Fibroblast of skin of left quadriceps (primary cell): ENCODE results near the gene DAZ3.
"Not testable (repeated sequence)": the region's sequence is repeated elsewhere in the genome, so short reads cannot be mapped to it uniquely, and the experiment has no call there.

Experiments used
- DNase-seq, 2 experiments: peaks; one replicate each; pipeline ENCODE4 v3.0.0-alpha.2; 2013; ENCODE audit warnings: low read depth in 2 of 2

DAZ3 gene, protein sequence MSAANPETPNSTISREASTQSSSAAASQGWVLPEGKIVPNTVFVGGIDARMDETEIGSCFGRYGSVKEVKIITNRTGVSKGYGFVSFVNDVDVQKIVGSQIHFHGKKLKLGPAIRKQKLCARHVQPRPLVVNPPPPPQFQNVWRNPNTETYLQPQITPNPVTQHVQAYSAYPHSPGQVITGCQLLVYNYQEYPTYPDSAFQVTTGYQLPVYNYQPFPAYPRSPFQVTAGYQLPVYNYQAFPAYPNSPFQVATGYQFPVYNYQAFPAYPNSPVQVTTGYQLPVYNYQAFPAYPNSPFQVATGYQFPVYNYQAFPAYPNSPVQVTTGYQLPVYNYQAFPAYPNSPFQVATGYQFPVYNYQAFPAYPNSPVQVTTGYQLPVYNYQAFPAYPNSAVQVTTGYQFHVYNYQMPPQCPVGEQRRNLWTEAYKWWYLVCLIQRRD

DNA sequence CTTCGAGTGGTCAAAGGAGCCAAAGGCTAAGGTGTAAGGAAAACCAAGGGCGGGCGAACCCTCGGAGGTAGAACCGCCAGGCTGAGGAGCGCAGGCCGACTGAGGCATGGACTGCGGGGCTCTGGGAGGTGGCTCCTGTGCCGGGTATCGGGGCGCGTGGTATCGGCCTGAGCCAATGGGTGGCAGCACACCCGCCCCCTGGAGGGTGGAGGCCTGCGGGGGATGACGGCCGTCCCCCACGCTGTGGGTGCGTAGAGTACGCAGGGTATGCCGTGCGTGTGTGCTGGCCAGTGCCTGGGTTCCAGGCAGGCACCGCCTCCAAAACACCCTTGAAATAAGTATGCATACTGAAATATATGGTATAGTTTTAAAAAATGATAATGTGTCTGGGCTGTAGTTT lies at the start of gene DAZ3:
Gene DAZ3 (minus strand): TSS at position 101 of the 400 bp plus-strand sequence. CDS start 208 bp downstream, outside the sequence.
- DNase-seq = not testable (repeated sequence)

DNA sequence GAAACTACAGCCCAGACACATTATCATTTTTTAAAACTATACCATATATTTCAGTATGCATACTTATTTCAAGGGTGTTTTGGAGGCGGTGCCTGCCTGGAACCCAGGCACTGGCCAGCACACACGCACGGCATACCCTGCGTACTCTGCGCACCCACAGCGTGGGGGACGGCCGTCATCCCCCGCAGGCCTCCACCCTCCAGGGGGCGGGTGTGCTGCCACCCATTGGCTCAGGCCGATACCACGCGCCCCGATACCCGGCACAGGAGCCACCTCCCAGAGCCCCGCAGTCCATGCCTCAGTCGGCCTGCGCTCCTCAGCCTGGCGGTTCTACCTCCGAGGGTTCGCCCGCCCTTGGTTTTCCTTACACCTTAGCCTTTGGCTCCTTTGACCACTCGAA lies 20.4 kb upstream of the DAZ3 start, which contains the start of gene DAZ4:
Gene DAZ4 (plus strand): TSS at position 301 of the 400 bp plus-strand sequence. CDS start 208 bp downstream, outside the sequence.
- not testable (repeated sequence) for DNase-seq

- DNase-seq = not testable (repeated sequence)
These were observed 11.9 kb upstream of the DAZ3 start for GRCh38 chrY:24825069-24825468.

DNA sequence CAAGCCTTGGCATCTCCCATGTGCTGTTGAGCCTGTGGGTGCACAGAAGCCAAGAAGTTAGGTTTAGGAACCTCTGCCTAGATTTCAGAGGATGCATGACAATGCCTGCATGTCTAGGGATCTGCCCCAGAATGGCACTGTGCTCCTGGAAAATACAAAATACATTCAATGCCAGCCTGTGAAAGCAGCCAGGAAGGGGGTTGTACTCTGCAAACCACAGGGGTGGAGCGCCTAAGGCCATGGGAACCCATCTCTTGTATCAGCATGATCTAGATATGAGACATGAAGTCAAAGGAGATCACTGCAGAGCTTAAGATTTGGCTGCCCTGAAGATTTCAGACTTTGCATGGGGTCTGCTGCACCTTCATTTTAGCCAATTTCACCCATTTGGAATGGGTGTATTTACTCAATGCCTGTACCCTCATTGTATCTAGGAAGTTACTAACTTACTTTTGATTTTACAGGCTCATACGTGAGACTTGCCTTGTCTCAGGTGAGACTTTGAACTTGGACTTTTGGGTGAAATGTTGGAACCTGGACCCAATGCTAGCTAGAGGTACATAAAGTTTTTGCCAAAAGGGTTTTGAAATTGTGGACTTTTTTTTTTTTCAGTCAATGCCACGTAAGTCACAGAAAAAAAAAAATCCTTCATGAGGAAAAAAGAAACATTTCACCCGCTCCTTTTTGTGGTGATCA lies 11.1 kb upstream of the DAZ3 start:
- DNase-seq = not testable (repeated sequence)

GRCh38 chrY:24821836-24822235 lies 8.6 kb upstream of the DAZ3 start:
- not testable (repeated sequence) for DNase-seq
